Activated CD8-positive, alpha-beta memory T cell treated with anti-CD3 and anti-CD28 coated beads for 36 hours (primary cell): Measurements from ENCODE around the gene ZNF169. TPM values are rescaled to one million over a fixed set of nuclear protein-coding genes. Genes with fewer than 3 reads are reported as not detected.
"Not testable (repeated sequence)": the region's sequence is repeated elsewhere in the genome, so short reads cannot be mapped to it uniquely, and the experiment has no call there.

ENCODE experiments used
- CTCF ChIA-PET: fragments of 350-600 bp; sonication (Branson Sonifier 250); formaldehyde crosslinking; loops from one replicate; lab custom pipeline; 2021; ENCODE audit warnings: antibody characterized with exemption; lab: Charles Lee
- POLR2A ChIA-PET: fragments of 350-600 bp; sonication (Branson Sonifier 250); formaldehyde crosslinking; loops from one replicate; lab custom pipeline; 2021; ENCODE audit warnings: antibody characterized with exemption; lab: Charles Lee
- total RNA-seq, 2 experiments: library from RNA; stranded (reverse); gene quantifications; one replicate each; pipeline ENCODE4 v1.2.3, GENCODE V29; 2021

The ZNF169 gene
- total RNA-seq, 2 experiments from 2014 or later: 5.2 to 5.7 TPM

DNA sequence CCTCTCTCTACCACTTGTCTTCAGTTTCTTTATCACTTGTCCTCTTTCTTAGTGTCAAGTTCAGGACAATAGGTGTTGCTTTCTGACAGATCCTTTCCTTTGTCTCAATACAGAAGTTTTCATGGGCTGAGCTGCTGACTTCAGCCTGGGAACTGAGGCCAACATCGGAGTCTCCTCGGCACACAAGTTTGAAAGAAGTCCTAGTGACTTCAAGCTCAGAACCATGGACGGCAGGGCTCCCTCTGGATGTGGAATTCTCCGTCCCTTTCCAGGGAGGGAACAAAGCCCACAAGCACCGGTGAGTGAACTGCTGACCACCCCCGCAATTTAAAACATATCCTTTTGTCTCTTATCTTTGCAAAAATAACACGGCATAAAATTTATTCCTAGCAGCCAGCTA, 79.6 kb downstream of the ZNF169 start:
- CTCF ChIA-PET: not testable (repeated sequence)

DNA sequence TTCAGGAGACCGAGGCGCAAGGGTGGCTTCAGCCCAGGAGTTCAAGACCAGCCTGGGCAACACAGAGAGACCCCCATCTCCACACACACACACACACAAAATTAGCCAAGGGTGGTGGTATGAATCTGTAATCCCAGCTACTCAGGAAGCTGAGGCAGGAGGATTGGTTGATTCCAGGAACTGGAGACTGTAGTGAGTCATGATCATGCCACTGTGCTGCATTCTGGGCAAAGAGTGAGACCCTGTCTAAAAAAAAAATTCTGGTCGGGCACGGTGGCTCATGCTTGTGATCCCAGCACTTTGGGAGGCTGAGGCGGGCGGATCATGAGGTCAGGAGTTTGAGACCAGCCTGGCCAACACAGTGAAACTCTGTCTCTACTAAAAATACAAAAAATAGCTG, 80.6 kb downstream of the ZNF169 start:
- POLR2A ChIA-PET, CTCF ChIA-PET: not testable (repeated sequence)

More for the DNA sequence above, 79.6 kb downstream of the ZNF169 start:
- POLR2A ChIA-PET: not testable (repeated sequence)

DNA sequence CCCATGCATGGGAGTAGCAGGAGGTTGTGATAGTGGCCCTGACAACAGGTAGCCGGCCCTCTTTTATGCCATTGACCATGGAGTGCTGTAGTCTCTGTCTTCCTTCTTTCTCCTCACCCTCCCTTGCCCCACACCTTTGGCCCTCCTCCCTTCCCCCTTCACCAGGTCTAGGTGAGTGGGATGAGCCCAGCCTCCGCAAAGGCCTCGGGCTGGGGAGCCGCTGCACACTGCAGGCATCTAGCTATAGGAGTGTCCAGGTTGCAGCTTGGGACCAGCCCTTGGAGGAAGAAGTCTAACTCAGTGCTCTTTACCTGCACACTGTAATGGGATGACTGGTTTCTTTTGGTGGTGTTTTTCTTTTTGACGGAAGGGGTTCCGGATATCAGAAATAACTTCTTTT, 81.7 kb downstream of the ZNF169 start:
- POLR2A ChIA-PET, CTCF ChIA-PET: not testable (repeated sequence)

- CTCF ChIA-PET, POLR2A ChIA-PET: not testable (repeated sequence)
These were observed 82.6 kb downstream of the ZNF169 start for GRCh38 chr9:94341703-94342102.

DNA sequence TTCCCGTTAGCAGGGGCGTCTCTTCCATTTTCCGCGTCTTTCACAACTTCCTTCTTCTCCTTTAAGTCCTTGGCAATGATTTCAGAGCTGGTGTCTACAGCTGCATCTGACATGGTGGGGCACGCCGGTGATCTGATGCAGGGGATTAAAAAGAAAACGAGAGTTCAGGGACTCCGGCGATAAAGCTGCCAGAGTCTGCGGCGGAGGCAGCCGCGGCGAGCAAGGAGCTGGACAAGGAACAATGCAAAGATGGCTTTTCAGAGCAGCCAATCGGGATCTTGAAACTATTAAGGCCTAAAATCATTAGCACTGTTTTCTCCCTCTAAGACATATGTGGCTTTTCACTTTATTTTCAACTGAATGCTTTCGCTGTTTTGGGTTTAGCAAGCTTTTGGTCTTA, 88.4 kb downstream of the ZNF169 start:
- CTCF ChIA-PET, POLR2A ChIA-PET: not testable (repeated sequence)

DNA sequence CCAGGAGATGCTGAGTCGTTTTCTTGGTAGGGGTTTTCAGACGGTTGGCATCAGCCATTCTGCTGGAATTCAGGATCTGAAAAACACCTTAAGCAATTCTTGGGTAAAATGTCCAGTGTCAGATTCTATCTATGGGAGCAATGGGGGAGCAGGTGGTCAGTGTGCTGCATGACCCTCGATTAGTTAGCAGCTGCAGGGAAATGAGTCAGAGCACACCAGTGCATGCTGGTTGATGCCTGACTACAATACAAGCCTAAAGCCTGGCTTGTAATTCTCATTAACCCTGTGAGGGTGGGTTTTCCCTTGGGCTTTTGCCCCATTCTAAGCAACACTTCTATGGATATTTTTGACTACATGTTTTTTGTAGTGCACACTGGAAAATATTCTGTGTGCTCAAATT, 89.7 kb downstream of the ZNF169 start:
- CTCF ChIA-PET, POLR2A ChIA-PET: not testable (repeated sequence)

Other genes starting within 250 kb of the ZNF169 start
- 1 to 10 TPM; 5.9 to 6.1 TPM for gene PTPDC1, start 174.8 kb upstream of the ZNF169 start, total RNA-seq
- gene NUTM2F, start 69.3 kb downstream of the ZNF169 start, total RNA-seq: not detected